HG03039 (cell line): ENCODE data around the gene SERPINI1.

Experiments used
- ATAC-seq: cut with Tn5 transposase; IDR thresholded peaks from one replicate; pipeline ENCODE4 v1.9.1; 2021; ENCODE audit warnings: mild to moderate bottlenecking, moderate library complexity; ENCODE audit not compliant: unreplicated experiment

Gene SERPINI1

DNA sequence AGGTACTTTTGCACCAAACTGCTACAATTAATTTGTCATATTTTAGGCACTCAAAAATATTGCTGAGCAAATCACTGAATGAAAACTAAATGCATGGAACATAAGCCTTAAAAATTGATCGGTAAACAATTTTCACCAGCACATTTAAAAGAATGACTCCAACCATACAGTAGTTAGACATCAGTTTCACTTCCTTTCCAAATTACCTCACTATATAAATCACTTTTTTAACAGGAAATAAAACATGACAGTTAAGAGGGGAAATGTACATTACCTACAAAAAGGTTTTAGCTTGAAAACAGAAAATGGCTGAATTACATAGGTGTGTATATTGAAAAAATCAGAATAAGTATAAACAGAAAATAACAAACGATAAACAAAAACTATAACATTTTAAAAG, 108.4 kb downstream of the SERPINI1 start:
- no peak for ATAC-seq

DNA sequence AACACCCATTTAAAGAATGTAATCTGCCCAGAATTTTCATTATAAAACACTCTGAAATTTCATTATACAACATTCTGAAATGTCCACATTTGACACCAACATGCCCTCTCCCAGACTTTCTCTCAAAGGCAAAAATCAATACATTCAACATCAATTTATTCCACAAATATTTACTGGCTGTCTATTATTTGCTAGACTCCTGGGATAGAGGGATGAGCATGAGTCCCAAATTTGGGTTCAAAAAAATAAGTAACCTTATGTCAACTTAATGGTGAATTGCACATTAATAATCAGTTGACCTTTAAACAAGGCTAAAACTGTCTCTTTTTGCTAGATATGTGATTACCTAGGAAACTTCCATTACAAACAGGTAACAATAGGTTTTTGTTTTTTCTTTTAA, 109.0 kb downstream of the SERPINI1 start:
- no peak for ATAC-seq

DNA sequence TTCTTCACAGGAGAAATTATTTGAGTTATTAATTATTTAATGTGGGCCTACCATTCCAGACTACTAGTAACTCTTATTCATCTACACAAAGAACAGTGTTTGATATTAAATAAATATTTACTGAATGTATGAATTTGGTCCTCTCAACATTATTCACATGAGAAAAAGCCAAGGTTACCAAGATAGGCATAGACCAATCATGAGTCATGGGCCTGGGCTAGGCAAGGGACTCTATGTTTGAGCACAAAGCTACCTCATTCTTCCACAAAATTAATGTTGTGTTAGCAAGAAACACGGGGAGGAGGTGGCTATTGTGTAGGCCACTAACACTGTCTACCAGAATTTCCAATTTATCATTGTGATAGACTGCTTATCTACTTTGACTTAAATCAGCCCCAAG, 115.7 kb downstream of the SERPINI1 start:
- ATAC-seq: no peak

DNA sequence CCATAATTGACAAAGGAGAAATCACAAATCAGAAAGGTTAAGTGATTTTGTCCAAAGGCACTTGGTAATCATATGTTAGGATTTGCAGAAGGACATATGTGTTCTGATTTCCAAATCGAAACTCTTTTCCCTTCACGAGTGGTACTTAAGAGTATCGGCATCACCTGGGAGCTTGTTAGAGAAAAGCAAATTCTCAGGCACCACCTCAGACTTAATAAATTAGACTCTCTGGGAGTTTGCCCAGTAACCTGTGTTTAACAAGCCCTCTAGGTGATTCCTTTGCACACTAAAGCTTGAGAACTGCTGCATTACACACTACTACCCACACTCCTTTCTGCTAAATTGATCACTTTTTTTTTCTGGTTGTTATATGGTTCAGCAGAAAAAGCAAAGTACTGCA, 116.2 kb downstream of the SERPINI1 start:
- ATAC-seq: no peak

DNA sequence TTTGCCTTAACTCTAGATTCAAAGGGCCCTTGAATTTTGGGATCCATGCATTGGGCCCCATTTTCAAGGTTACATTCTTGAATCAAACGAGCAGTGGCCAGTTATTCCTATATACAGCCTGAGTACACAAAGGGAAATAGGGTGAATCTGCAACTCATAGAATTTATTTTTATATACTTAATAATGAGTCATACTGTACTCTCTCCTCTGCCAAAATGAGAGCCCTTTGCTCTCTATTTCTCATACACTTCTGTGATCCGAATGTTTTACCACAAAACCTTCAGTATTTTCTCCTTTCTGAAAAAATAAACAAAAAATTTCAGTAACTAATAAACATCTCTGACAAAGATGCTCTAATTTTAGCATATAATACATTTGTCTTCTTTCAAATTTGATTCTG, 116.7 kb downstream of the SERPINI1 start:
- ATAC-seq: no peak

DNA sequence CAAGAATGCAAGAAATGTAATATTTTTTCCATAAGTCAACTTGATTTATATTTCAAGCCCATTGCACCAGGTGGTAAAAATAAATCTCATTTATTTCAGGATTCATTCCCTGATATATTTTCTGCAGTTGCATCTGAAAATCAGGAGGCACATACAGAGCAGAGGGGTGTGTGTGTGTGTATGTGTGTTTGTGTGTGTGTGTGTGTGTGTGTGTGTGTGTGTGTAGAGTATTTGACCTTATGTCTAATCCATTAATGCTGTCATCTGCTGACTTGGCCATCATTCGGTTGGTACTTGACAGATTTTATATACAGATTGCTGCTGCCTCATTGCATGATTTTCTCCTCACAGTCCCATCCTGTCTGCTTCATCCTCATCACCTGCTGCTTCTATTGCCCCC, 118.5 kb downstream of the SERPINI1 start:
- no peak for ATAC-seq

DNA sequence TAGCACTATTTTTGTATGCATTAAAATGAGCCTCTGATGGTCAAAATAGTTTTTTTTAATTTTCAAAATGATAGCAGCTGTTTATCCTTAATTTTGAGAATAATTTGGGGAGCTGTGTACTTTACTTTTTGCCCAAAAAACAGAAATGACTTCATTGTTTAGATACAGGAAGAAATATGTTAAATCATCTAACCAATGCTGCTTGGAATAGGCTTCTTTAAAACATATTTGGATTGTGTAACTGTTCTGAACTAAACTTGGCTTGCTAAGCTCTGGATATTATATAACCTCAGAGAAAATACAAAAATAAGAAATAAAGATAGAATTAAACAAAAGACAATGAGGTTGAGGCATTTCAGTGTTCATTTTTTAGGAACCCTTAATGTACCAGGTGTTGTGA, 119.3 kb downstream of the SERPINI1 start:
- ATAC-seq: no peak

DNA sequence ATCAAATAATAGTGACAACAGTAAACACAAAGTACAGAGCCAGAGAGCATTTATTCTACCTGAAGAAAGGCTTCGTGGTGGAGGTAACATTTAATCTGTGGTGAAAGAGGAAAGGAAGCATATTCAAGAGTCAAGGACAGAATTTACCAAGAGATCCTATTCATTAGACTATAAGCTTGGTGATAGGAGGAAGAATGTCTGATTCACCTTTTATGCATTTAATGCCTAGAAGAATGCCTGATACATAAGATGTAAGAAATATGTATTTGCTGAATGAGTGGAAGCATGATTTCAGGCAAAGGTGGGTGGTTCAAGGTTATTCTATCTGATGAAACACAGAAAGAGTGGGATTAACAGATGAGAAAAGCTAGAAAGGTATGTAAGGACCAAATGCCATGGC, 119.8 kb downstream of the SERPINI1 start:
- no peak for ATAC-seq

DNA sequence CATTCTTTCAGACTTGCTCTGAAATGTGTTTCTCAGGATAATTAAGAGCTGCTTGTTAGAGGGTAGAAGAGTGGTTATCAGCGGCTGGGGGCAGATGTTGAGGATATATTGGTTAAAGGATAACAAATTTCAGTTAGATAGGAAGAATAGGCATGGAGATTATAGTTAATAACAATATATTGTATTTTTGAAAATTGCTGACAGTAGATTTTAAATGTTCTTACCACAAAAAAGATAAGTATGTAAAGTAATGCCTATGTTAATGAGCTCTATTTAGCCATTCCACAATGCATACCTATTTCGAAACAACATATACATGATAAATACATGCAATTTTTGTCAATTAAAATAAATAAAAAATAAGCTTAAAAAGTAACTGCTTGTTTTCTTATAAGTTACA, 123.3 kb downstream of the SERPINI1 start:
- ATAC-seq: no peak

DNA sequence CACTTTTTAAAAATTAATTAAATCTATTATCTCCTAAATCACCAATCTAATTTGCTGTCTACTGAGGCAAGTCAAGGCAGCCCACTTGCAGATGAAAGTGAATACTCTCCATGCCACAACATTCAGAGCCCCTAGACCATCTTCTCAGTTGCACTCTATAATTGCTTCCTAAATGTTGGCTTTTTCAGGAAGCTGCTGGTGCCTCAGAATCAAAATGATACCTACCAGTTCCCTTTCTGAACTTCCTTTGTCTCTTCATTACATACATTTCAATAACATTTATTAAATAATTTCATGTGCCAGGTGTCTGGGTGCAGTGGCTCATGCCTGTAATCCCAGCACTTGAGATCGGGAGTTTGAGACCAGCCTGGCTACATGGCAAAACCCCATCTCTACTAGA, 124.1 kb downstream of the SERPINI1 start:
- ATAC-seq: no peak

DNA sequence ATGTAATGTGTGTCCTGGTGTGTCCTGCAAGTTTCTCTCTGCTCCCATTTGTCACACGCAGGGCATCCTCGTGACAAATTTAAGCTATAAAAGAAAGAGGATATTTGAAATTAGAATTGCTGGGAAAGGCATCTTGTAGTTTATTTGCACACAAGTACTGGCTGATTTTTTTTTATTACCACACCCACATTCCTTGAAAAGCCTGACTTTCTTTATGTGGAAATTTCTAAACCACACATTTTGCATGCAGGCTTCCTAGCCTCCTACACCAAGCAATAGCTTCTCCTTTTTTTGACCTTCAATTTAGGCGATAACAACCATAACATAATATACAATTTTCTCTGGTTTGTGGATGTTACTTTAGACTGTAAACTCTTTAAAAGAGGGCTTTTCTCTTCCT, 126.1 kb downstream of the SERPINI1 start:
- ATAC-seq: no peak

DNA sequence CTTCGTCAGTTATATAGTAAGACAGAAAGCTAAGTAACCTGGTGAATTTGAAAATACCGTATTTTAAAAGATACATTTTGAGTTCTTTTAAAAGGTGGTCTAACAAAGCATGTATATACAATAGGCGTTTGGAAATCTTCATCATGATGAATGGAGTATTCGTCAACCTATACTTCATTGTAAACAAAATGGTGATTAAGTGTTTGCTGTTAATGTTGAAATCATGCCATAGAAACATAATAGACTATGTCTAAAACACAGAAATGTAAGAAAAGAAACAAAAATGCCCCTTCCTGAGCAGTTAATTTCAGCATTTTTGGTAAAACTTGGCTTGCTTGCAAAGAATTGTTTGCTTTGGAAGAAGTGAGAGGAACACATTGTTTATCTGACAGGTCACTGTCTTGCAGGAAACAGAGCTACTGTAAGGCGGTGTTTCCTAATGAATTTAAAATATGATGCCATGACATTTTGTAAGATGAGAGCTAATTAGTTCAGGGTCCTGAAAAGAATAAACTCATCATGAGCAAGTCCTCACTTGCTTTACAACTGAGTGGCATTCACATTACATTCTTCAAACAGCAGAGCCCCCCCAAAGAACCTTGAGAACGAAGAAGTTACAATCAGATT, 126.7 kb downstream of the SERPINI1 start:
- ATAC-seq: no peak

DNA sequence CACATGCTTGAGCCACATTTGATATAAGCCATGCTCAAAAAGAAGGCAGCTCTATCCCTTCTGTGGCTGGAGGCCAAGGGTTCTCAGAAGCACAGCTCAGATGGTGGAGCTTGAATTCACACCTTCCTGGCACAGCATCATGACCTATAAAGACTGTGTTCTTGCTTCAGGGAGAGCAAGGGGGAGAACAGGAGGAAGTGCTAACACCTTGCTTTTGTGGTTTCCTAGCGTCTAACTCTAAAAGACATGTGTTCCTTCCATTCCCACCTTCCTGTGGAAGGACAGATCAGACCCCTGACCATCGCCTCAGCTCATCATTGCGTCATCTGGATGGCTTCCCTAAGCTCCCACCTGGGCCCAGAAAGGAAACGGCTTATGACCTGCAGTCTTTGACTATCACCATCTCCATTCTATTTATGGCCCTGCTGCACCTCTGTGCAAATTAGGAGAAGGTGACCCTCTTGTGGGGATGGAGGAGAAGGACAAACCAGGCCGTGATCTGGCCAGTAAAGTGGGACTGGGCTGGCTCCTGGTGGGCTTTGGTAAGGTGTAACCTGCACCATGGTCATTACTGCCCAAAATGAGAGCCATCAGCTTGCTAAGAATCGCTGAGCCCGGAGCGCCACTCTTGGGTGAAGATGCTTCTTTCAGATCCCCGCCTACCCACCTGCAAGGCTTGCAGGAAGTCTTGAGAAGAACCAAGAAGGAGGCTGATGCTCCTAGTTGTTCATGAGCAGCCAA, 128.5 kb downstream of the SERPINI1 start:
- ATAC-seq: no peak

DNA sequence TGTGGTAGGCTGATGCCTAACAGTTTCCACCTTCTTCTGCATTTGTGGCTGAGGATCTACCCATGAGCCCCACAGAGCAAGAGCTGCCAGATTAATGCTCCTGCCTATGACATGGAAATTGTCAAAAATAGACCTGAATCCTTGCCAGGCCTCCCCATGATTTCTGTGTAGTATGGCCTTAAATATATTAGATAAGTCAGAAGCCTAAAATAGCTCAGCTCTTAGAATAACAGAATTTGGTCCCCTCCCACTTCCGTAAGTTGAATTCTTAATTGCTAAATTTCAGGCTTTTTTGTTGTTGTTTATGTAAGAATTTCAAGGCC, 129.0 kb downstream of the SERPINI1 start:
- no peak for ATAC-seq

DNA sequence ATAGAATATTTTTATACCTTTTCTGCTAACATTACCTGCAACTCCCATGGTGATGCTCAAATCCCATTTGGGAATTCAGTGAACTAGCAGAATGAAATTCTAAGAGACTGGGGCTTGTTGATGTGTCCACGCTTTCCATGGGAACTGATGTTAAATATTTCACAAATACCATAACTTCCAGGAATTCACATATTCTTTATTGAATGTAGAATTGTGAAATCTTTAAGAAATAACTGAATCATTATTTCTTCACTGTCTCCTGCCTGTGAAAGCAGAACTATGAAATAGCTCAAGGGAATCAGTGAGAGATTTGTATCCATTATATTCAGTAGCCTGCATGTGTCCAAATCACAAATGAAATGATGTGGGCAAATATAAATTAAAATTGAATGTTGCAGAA, 130.8 kb downstream of the SERPINI1 start:
- ATAC-seq: no peak

DNA sequence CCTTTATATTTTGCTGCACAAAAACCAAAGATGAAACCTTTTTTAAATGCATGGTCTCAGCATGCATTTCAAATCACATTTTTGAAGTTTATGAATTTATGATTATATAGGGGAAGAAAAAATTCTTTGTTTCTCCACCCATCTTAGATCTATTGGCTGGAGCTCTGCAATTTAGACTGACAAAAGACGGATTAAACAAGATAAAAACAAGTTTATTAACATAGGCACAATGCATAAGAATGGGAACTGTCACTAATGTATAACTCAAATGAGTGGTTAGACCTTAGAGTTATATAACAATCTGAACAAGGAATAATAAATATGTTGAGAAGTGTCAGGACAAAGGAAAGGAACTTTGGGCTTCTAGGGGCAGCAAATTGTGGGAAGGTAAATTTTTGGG, 132.5 kb downstream of the SERPINI1 start:
- ATAC-seq: no peak

DNA sequence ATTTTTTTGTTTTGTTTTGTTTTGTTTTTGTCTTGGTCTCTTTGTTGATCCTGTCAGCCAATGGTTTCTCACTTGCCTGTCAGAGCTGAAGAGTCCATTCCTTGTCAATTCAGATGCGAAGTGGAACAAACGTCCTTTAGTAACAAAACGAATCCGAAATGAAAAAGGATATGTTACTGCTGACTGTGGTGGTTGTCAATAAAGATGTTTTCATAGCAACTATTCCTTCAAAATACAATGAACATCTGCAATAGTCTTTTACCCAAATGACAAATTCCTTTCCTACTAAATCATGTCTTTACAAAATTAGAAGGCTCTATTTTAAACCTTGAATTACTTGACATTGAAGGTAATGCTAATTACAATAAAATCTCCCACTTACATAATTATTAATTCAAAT, 134.7 kb downstream of the SERPINI1 start:
- ATAC-seq: no peak

DNA sequence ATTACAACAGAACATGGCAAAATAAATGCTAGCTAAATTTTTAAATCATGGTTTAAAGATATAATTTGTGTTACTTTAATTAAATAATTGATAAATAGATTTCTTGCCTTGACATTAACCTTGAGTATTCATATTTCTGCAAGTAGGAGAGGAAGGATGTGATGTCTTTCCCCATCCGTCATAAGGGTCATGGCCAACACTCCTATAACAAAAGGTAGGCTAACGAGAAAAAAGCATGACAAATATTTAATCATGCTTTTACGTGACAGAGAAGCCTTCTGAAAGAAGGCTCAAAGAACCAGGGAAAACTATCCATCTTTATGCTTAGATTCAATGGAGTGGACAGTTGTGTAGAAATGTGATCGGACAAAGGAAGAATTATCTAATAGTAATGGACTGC, 135.2 kb downstream of the SERPINI1 start:
- ATAC-seq: no peak

DNA sequence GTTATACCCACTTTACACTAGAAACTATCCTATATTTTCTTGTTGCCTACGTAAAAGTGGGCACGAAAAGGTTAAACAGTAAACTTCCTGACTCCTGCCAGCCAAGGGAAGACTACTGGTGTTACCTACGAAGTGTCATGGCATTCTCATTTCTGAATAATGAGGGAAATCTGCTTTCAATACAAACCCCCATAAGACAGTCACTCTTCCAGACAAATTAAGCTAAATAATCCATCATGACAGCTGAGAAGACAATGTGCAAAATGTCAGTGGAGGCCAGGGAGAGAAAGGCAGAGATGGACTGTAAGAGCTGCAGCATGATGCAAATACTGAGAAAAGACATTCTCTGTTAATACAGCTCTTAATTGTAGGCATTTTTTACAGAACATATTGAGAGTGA, 136.5 kb downstream of the SERPINI1 start:
- no peak for ATAC-seq

DNA sequence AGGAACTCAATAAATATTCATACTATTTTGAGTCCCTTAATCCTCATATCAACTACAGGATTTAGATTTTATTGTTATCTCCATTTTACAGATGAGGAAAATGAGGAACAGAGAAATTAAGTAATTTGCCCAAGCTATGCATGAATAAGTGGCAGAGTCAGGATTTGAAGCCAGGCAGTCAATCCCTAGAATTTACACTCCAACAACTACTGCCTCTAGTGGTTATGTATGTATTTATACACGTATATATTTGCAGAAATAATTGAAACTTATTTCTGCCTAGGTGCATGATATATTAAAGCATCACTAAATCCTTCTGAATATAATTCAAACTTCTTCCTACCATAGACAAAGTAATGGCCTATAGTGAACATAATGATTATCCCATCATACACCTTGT, 137.4 kb downstream of the SERPINI1 start:
- no peak for ATAC-seq

DNA sequence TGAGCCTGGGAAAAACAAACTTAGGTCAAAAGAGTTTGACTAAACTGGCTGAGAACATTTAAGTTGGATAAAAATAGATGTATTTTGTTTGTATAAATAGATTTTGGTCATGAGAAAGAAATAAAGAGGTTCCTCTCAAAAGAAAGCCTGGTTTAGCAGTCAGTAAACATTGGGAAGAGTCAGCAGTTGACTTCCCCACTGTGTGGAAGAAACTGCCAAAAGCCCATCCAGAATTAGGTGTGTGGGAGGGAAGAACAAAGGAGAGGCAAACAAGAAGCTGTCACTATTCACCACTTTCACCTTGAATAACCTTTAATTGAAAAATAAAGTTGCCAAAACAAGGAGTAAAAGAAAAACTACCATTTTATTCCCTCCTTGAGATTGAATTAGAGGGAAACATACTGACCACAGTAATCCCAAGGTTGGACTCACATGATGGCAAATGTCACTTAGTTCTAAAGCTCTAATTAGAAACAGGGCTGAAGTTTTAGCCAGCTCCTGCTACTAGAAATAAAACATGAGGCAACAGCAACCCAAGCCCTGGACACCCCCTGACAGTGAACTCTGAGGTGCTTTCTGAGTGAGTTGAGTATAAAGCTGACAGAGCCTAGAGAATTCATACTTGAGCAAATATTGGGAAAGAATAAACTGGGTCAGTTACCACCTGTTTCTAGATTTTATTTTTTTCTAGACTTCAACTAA, 139.3 kb downstream of the SERPINI1 start:
- ATAC-seq: no peak
